Stimulated activated CD8-positive, alpha-beta memory T cell treated with anti-CD3 and anti-CD28 coated beads, Interleukin-7, amount 100 ng/mL, for 4 hours (primary cell): ENCODE data around the gene LAMC3.

Source experiments
- DNase-seq, 2 donors: peaks; one replicate each; pipeline ENCODE4 v3.0.0-alpha.2; 2020; ENCODE audit warnings: low read depth in 2 of 2

The LAMC3 gene

DNA sequence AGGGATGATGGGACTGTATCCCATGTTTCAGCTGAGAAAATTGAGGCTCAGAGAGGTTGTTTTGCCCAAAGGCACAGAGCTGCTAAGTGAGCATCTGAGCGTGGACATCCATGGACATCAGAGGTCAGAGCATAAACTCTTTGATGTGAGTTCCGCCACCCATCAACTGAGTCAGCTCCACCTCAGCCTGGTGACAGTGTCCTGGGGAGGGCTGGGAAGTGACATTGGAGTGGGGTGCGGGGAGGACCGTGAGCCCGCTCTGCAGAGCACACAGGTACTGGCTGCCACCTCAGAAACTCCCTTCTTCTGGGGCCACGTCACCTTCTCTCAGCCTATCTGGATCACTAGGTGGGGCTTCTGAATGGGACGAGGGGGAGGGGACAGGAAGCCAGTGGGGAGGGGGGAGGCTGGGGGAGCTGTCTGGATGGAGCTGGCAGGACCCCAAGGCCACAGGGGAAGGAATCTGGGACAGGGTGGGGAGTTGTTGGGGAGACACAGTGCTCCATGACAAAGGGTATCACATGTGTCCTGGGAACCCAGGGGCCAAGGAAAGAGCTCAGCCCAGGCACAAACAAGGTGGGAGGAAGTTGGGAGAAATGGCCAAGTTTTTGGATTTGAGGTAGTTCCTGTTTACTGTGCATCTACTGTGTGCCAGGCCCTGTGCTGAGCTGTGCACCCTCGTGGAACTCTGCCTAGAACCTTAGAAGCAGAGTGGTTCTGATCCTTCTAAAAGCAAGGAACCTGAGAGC is 2.5 kb downstream of the LAMC3 start:
- DNase-seq = no peak

DNA sequence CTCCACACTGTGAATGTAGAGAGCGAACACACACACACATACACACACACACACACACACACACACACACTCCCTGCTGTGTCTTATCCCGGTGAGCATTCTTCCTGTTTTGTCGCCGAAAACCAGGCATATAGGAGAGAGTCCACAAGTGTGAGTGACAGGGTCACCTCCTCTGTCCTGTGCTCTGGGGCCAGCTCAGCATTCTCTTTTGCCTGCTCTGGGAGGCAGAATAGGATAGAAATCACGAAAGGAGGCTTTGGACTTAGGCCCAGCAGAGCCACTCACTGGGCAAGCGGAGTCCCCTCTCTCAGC is 3.0 kb downstream of the LAMC3 start:
- DNase-seq = no peak

GRCh38 chr9:131012396-131012917 is 3.5 kb downstream of the LAMC3 start:
- DNase-seq = no peak

GRCh38 chr9:131013015-131013755 is 4.2 kb downstream of the LAMC3 start:
- DNase-seq = no peak

- DNase-seq = no peak
These were observed 5.0 kb downstream of the LAMC3 start for GRCh38 chr9:131013771-131014676.

- DNase-seq = no peak
These were observed 6.1 kb downstream of the LAMC3 start for GRCh38 chr9:131015112-131015511.

GRCh38 chr9:131015876-131016397 is 7.0 kb downstream of the LAMC3 start:
- no peak for DNase-seq

DNA sequence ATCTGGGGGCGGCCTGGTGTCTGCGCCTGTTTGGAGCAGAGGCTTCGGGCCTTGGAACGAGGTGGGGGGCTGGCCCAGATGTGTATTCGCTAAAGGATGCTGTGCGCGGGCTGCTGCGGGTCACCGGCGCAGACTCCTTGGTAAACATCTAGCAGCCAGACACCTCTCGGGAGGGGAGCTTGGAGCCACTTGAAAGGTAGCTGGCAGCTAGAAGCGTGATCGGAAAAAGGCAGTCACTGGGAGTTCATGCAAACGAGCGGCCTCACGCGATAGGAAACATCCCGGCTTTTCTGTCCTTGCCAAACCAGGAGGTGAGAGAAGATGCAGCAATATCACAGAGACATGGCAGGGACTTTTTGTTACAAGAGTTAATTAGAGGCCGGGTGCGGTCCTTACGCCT is 8.1 kb downstream of the LAMC3 start:
- no peak for DNase-seq

DNA sequence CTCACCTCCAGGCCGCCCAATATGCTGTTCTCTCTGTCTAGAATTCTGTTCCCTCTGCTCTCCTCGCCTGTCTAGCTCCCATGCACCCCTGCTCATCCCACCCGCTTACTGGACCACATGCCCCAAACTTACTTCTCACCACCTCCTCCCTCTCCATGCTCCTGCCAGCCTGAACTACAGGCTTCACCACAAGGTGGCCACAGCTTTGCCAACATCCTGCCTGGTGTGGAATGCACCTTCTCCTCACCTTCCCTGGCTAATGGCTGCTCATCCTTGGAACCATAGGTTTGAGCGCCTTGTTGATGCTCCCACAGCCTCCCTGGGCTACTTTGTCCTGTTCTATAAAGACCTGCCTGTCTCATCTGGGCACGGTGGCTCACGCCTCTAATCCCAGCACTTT is 9.6 kb downstream of the LAMC3 start:
- no peak for DNase-seq

GRCh38 chr9:131019388-131020239 is 10.6 kb downstream of the LAMC3 start:
- DNase-seq = no peak

DNA sequence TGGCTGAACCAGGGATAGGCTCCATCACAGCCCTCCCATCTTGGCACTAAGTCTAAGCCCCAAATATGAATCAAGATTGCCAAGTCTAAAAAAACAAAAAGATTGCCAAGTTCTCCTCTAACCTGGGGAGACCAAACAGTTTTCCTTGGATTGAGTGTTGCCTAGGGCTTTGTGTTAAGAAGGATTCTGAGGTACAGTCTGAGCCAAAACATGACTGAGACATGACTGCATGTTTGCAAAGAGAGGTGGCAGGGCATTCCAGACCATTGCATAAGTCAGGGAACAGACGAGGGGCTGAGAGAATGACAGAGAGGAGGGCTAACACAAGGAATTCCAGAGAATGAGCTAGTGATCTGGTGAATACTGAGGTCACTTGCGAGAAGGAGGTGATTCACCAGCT is 11.4 kb downstream of the LAMC3 start:
- no peak for DNase-seq

DNA sequence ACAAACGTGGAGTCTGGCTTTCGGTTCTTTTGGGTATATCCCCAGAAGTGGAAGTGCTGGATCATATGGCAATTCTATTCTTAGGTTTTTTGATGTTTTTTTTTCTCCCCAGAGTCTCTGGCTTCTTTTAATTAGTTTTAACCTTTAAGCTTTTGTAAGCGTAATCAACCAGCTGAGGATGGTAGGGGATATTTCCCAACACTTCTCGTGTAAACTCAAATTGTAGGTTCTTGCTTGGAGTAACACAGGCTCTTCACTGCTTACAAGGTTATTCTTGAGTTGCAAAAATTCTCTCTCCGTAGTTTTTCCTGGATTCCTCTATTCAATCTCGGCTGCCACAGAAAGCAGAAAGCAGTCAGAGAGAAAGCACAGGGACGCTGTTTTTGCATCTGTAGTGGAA is 11.9 kb downstream of the LAMC3 start:
- no peak for DNase-seq

GRCh38 chr9:131021785-131022184 is 12.8 kb downstream of the LAMC3 start:
- no peak for DNase-seq

GRCh38 chr9:131024978-131025868 is 16.2 kb downstream of the LAMC3 start:
- DNase-seq = no peak

DNA sequence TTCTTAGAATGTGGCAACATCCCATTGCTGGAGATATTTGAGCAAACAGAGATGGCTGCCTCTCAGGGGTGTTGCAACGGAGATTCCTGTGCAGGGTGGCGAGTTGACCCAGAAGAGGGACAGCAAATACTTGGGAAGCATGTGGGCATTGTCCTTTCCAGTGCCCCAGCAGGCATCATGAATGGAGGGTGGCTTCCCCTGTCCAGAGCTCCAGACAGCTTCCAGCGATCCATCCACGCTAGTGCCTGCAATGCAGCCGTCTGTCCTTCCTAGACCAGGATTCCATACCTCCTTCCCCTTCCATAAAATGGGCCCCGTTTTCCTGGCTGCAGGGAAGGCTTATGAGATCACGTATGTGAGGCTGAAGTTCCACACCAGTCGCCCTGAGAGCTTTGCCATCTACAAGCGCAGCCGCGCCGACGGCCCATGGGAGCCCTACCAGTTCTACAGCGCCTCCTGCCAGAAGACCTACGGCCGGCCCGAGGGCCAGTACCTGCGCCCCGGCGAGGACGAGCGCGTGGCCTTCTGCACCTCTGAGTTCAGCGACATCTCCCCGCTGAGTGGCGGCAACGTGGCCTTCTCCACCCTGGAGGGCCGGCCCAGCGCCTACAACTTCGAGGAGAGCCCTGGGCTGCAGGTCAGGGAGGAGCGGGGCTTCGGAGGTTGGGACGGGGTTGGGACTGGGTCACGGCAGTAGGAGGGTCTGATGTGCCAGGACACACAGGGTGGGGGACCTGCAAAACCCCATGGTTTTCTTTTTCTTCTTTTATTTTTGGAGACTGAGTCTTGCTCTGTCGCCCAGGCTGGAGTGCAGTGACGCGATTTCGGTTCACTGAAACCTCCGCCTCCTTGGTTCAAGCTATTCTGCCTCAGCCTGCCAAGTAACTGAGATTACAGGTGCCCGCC is 17.2 kb downstream of the LAMC3 start:
- DNase-seq = no peak

DNA sequence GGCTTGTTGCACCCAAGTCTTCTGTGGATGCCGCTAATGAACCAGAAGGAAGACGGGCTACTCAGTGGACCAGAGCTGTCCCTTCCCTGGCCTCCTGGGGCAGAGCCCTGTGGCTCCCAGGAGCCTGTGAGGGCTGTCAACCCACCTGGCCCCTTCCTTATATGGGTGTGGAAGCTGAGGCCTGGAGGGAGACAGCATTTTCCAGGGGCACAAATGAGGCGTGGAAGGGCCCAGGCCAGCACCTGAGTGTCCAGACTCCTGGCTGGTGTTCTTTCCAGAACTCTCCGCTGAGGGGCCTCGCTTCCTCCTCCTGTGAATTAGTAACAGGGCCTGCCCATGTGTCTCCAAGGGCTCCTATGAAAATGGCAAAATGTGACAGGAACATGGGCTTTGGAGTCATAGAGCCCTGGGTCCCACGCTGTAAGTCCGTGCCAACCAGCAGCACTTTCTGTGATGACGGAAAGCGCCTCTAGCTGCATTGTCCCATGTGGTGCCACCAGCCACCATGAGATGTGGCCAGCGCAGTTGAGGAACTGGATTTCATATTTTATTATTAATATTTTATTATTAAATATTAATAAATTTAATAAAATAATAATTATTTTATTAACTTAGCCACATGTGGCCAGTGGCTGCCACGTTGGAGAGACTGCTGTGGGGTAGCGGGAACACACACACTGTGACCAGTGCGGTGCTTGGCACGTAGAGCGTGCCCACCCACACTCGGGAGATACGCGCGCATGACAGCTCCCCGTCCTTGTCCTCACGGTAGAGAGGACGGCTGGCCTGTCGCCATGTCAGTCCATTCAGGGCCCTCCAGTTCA is 18.3 kb downstream of the LAMC3 start:
- DNase-seq = no peak

- no peak for DNase-seq
These were observed 18.9 kb downstream of the LAMC3 start for GRCh38 chr9:131027872-131028179.

- DNase-seq = no peak
These were observed 19.4 kb downstream of the LAMC3 start for GRCh38 chr9:131028221-131028884.
